Stimulated activated CD4-positive, alpha-beta T cell treated with anti-CD3 and anti-CD28 coated beads, TNF-alpha, amount 100 ng/mL, for 4 hours (primary cell): ENCODE measurements around the gene HUNK.
"Not testable (repeated sequence)": the region's sequence is repeated elsewhere in the genome, so short reads cannot be mapped to it uniquely, and the experiment has no call there.

Experiments used
- DNase-seq, 3 experiments: peaks; one replicate each; pipeline ENCODE4 v3.0.0-alpha.2; 2020; ENCODE audit warnings: low read depth in 3 of 3

Gene HUNK

GRCh38 chr21:31872452-31873274, at the start of gene HUNK:
Gene HUNK (plus strand): TSS chr21:31873020. CDS start chr21:31873675, 655 bp downstream.
- DNase-seq: peak in 1 of 3 experiments; percentile 2

DNA sequence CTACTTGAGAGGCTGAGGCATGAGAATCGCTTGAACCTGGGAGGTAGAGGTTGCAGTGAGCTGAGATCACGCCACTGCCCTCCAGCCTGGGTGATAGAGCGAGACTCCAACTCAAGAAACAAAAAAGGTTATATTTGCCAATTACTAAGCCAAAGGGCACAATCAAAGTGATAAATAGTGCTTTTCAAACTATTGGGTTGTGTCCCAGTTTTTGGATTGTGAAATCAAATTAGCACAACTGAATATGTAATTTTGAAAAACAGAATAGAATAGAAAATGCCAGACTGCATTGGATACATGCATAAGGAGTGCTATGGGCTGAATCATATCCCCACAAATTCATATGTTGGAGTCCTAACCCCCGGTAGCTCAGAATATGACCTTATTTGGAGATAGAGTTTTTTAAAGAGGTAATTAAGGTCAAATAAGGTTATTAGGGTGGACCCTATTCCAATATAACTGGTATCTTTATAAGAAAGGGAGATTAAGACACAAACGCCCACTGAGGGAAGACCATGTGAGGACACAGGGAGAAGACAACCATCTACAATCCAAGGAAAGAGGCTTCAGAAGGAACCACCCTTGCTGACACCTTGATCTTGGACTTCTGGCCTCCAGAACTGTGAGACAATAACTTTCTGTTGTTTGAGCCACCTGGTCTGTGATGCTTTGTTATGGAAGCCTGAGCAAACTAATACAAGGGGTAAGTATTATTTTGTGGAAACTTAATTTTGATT, 42.9 kb upstream of the HUNK start:
- no peak for DNase-seq

- DNase-seq: no peak
These were observed 42.1 kb upstream of the HUNK start for GRCh38 chr21:31830701-31831100.

- no peak for DNase-seq
These were observed 35.8 kb upstream of the HUNK start for GRCh38 chr21:31837041-31837440.

- DNase-seq: no peak
These were observed 35.0 kb upstream of the HUNK start for GRCh38 chr21:31837618-31838390.

- no peak for DNase-seq
These were observed 34.0 kb upstream of the HUNK start for GRCh38 chr21:31838586-31839355.

- DNase-seq: no peak
These were observed 28.6 kb upstream of the HUNK start for GRCh38 chr21:31844206-31844605.

GRCh38 chr21:31845151-31845729, 27.6 kb upstream of the HUNK start:
- no peak for DNase-seq

GRCh38 chr21:31846690-31847089, 26.1 kb upstream of the HUNK start:
- no peak for DNase-seq

DNA sequence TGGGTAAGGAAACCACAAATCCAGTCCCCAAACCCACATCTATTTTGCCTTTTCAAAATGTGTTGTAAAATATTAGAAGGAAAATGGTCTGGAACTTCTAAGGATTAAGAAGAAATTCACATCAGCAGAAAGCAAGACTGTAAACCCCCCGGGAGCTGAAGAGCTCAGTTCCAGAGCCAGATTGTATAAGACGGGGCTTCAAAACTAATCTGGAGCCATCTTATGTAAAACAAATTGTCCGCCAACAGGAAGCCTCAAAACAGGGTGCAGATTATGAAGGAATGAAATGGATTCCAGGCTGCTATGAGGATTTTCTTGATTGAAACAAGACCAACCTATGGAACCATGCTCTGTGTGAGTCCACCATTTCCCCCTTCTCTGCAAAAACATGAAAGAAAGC, 25.1 kb upstream of the HUNK start:
- DNase-seq: no peak

GRCh38 chr21:31848326-31848985, 24.4 kb upstream of the HUNK start:
- no peak for DNase-seq

DNA sequence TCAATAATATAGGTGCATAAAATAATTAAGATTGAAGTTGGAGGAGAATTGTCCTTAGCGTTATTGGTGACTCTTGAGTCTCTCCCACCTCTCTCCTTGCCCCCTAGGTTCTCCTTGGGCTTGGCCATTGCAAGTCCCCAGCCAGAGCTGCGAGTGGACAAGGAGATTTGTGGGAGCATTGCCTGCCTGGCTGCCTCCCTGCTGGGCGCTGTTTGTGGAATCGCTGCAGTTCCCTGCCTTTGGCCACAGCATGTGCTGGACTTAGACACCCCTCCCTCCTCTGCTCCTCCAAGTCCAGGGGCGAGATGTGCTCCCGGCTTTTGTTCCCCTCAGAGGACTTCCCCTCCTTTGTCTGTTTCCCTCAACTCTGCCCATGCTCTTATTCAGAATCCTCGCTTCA, 21.9 kb upstream of the HUNK start:
- no peak for DNase-seq

GRCh38 chr21:31855180-31855579, 17.6 kb upstream of the HUNK start:
- no peak for DNase-seq

GRCh38 chr21:31857096-31857495, 15.7 kb upstream of the HUNK start:
- no peak for DNase-seq

DNA sequence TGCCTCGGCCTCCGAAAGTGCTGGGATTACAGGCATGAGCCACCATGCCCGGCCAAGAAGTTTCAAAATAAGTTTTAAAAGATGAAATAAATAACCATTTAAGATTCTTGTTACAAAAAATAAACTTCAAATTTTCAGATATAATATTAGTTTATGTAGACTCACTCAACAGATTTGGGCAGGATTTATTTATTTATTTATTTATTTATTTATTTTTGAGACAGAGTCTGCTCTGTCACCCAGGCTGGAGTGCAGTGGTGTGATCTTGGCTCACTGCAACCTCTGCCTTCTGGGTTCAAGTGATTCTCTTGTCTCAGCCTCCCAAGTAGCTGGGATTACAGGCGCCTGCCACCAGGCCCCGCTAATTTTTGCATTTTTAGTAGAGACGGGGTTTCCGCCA, 15.2 kb upstream of the HUNK start:
- not testable (repeated sequence) for DNase-seq

DNA sequence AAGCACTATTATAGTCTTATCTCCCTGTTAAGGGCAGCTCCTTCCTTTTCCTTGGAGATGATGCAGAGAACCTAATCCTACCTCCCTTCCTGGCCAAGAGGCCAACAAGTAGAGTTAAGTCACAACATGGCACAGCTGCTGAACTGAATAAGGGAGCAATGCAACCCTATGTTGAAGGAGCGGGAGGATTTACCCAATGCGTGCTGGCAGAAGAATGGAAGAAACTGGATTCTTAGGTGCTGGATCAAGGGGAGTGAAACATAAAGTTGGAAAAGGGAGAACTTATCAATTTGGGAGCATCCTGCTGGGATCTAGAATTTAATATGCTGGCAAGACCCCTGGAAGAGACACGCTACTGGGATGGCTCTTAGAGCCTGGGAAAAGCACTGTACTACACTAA, 12.0 kb upstream of the HUNK start:
- DNase-seq: no peak

DNA sequence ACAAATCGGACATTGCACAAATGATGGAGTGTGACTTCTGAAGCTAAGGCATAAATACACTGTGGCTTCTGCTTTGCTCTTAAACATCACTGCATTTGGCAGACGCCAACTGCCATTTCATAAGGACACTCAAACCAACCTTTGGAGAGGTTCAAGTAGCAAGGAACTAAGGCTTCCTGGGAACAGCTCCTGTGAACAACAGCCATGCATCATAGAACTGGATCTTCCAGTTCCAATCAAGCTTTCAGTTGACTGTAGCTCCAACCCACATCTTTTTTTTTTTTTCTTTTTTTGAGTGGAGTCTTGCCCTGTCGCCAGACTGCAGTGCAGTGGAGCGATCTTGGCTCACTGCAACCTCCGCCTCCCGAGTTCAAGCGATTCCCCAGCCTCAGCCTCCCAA, 10.7 kb upstream of the HUNK start:
- DNase-seq: no peak

- DNase-seq: no peak
These were observed 7.3 kb upstream of the HUNK start for GRCh38 chr21:31865429-31865970.

- peak; percentile 23 to 43 (median 30) for DNase-seq
These were observed 6.7 kb upstream of the HUNK start for GRCh38 chr21:31866077-31866511.

- DNase-seq: no peak
These were observed 3.1 kb upstream of the HUNK start for GRCh38 chr21:31869750-31870149.
